Iris pigment epithelial cell (primary cell): ENCODE measurements around the gene TMEM170A.
"Not testable (repeated sequence)": the region's sequence is repeated elsewhere in the genome, so short reads cannot be mapped to it uniquely, and the experiment has no call there.

Experiments
- DNase-seq: peaks from one replicate; pipeline ENCODE4 v3.0.0-alpha.2; 2011; ENCODE audit warnings: low read depth

Gene TMEM170A

GRCh38 chr16:75464122-75464918 is at the start of gene TMEM170A:
Gene TMEM170A, minus strand, starts transcription at chr16:75464689. Its CDS starts 89 bp downstream, at chr16:75464600.
- peak; percentile 99 for DNase-seq

- peak; percentile 95 for DNase-seq
Measured at GRCh38 chr16:75506574-75506973, 42.1 kb upstream of the TMEM170A start.

GRCh38 chr16:75506107-75506506 is 41.6 kb upstream of the TMEM170A start:
- no peak for DNase-seq

DNA sequence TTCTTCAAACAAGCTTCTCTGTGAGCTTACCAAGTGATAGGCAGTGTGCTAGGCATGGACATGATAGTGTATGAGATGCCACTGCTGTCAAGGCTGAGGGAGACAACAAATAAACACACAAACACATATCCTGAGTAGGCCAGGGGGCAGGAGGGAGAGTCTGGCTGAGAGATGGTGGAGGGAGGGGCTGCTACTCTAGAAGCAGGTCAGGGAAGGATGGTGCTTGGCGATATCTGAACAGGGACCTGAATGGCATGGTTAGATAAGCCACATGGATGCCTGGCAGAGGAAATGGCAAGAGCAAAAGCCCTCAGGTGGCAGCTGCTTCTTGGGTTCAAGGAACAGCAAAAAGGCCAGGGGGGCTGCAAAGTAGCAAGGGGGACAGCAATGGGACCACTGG is 39.3 kb upstream of the TMEM170A start:
- no peak for DNase-seq

DNA sequence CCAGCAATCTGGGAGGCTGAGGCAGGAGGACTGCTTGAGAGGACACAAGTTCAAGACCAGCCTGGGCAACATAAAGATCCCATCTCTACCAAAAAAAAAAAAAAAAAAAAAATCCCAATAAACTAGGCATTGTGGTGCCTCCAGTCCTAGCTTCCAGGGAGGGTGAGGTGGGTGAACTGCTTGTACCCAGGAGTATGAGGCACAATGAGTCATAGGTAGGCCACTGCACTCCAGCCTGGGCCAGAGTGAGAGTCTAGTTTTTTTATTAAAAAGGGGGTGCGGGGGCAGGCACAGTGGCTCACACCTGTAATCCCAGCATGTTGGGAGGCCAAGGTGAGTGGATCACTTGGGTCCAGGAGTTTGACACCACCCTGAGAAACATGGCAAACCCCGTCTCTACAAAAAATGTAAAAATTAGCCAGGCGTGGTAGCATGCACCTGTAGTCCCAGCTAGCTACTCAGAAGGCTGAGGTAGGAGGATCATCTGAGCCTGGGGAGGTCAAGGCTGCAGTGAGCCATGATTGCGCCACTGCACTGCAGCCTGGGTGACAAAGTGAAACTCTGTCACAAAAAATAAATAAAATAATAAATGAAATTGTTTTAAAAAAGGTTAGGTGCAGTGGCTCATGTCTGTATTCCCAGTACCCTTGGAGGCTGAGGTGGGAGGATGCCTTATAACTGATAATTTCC is 38.6 kb upstream of the TMEM170A start:
- DNase-seq: no peak

DNA sequence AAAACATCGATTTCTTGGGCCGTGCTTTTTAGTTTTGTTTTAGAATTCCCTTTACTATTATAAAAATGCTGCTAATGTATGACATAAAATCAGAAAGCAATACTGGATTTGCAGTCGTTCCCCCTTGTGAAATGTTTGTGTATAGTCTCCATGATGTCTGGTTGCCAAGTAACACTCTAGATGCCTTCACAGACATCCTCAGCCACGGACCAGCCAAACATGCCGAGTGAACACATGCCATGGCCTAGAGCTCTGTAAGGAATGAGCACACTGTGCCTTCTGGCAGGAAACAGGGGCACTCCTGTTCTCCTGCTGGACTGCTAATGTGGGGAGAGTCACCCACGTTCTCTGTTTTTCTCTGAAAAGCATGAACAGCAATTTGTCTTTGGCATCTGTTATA is 37.3 kb upstream of the TMEM170A start:
- DNase-seq: peak; percentile 81

GRCh38 chr16:75501359-75501758 is 36.9 kb upstream of the TMEM170A start:
- no peak for DNase-seq

GRCh38 chr16:75498605-75499322 is 34.3 kb upstream of the TMEM170A start:
- DNase-seq: not testable (repeated sequence)

DNA sequence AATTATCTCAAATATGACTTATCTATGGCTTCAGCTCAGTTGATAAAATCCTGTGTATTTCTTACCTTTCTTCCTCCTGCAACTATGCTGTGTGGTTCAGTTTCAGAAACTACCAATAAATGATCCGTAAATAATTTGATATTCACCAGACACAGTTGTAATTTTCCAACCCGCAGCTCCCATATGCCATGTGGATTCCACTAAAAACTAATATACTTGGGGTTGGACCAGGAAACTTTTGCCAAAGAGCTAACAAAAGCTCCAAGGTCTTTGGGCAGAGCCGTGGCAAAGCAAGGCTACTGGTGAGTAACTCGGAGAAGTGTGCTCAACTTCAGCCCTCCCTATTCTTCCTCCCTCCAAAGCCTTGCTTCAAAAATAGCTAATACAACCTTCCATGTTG is 33.1 kb upstream of the TMEM170A start:
- no peak for DNase-seq

DNA sequence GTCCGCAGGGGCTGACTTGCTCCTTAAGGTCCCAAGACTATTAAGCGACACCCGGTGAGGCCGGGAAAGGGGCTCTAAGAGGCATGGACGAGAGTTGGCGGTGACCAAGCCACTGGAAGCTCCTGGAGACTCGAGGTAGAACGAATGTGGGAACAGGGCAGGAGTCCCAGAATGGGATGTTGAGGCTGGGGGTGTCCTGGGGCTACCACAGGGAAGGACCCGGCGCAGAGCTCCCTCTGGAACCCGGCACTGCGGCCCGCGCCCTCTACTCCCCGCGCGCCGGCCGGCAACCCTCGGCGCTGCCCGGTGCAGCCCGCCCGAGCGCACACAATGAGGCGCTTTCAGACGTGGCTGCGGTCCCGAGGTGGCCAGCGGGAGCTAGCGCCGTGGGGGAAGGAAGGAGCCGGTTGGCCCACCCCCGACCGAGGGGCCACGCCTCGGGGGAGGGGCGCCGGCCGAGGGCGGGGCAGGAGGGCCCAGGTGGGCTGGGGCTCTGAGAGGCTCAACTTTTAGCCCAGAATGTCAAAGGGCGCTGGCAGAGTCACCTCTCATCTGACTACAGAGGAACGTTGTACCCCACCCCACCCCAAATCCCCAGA is 30.7 kb upstream of the TMEM170A start, which contains the start of gene CHST6:
Gene CHST6, minus strand, starts transcription at position 366 of the 599 bp plus-strand sequence. CDS start 15,613 bp downstream, outside the sequence.
- peak; percentile 49 for DNase-seq

GRCh38 chr16:75494661-75495075 is 30.2 kb upstream of the TMEM170A start:
- no peak for DNase-seq

DNA sequence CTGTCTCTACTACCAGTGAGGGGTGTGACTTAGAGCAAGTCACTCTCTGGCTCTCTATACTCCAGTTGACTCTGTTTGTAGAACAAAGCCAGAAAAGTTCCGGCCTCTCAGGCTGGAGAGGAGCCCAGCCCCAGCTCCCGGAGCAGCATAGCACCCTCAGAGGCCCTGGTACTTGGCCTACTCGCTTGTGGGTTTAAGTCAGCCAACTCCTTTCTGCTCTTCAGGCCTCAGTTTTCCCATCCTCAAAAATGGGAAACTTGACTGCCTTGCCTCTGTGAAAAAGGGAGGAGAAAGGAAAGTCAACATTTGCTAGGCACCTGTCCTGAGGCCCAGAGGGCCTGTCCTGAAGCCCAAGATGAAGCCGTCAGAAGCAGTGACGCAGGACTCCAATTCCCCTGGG is 29.7 kb upstream of the TMEM170A start:
- no peak for DNase-seq

GRCh38 chr16:75491876-75492275 is 27.4 kb upstream of the TMEM170A start:
- DNase-seq: no peak

- no peak for DNase-seq
Measured at GRCh38 chr16:75488322-75488721, 23.8 kb upstream of the TMEM170A start.

GRCh38 chr16:75486676-75487313 is 22.3 kb upstream of the TMEM170A start:
- no peak for DNase-seq

- DNase-seq: no peak
Measured at GRCh38 chr16:75486014-75486675, 21.7 kb upstream of the TMEM170A start.

DNA sequence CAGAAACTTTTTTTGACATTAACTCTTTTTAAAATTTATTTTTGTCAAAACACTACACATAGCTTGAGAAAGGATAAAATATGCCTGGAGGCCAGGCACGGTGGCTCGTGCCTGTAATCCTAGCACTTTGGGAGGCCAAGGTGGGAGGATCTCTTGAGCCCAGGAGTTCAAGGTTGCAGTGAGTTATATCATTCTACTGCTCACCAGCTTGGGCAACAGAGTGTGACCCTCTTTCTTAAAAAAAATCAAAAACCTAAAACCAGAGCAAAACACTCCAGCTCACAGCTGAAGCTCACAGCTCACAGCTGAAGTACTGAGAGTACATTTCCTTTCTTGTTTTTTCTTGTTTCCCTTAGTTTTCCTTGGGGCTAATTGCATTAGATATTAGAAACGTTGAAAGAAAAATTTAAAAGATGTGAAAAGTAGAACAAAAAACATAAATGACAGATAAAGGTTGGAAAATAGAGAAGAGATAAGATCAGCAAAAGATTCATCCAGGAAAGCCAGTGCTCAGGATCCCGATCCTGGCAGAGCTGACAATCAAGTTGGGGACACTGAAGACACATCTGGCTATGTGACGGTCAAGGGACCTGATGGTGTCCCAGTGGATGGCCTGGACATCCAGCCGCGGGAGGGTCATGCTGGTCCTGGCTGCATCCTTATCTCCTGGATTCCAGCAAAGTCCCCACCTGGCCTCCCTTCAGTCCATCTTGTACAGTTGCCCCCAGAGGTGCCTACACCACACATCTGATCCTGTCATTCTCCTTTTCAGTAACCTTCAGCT is 20.9 kb upstream of the TMEM170A start:
- no peak for DNase-seq

GRCh38 chr16:75483222-75483621 is 18.7 kb upstream of the TMEM170A start:
- DNase-seq: peak; percentile 88

DNA sequence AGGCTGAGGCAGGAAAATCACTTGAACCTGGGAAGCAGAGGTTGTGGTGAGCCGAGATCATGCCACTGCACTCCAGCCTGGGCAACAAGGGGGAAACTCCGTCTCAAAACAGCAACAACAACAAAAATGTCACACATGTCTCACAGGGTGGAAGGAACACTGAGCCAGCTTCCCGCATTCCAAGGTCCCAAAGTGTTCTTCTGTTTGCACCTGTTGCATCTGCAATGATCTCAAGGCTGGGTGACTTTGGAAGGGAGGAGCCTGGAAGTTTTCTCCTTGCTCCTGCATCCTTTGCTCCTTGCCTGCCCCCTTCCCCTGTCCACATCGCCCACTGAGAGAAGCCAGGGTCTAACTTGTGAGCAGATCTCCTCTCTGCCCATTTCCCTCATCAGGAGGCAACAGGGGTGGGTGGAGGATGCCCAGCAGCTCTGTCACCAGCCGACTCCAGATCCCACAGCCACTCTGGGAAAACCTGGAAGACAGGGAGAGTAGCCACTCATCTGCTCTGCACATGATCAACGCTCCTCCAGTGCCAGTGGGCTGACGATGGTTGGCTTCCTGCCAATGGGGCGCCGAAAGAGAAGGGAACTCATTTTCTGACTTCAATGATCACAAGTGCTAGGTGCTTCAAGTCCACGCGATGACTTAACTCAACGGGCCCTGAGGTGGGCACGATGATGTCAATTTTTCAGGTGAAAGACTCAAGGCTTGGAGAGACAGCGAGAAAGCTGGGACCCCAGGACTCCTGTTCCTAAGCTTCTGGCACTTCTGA is 18.1 kb upstream of the TMEM170A start:
- DNase-seq: no peak

DNA sequence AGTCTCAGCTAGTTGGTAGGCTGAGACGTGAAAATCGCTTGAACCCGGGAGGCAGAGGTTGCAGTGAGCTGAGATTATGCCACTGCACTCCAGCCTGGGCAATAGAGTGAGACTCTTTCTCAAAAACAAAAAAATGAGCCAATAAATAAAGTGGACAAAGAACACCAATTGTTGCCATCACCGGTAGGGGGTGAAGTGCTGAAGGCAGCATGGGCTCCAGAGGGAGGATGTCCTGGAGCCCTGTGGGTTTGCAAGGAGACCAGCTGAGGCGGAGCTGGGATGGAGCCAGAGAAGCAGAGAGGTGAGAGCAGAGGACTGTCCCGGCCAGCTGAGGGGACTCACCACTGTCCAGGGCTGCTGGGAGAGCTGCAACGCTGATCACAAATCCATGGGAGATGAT is 17.0 kb upstream of the TMEM170A start:
- no peak for DNase-seq
